Cardiac muscle cell (in vitro differentiated cells and primary cell): ENCODE data around the gene GORASP2. TPM values are rescaled to one million over a fixed set of nuclear protein-coding genes. Genes with fewer than 3 reads are reported as not detected.

Source experiments
- DNase-seq, 2 donors: peaks; one replicate each; pipeline versions ENCODE4 v3.0.0 to v3.0.0-alpha.2; 2010 to 2017; ENCODE audit warnings: low read depth in 1 of 2, low spot score in 1 of 2
- H3K27ac ChIP-seq: fragments of 200-600 bp; sonication (generic); 2 replicates; pipeline ENCODE4 v1.5.1; 2016
- H3K27me3 ChIP-seq: fragments of 200-600 bp; sonication (generic); 2 replicates; pipeline ENCODE4 v1.6.0; 2016; ENCODE audit warnings: control low read depth
- H3K36me3 ChIP-seq: fragments of 200-600 bp; sonication (generic); 2 replicates; pipeline ENCODE4 v1.5.1; 2016; ENCODE audit warnings: control low read depth
- H3K4me1 ChIP-seq: fragments of 200-600 bp; sonication (generic); 2 replicates; pipeline ENCODE4 v1.8.1; 2017; ENCODE audit warnings: low read depth, mild to moderate bottlenecking, mixed run types
- H3K4me3 ChIP-seq: fragments of 200-600 bp; sonication (generic); 2 replicates; pipeline ENCODE4 v1.5.1; 2016; ENCODE audit warnings: mild to moderate bottlenecking
- H3K9me3 ChIP-seq: fragments of 200-600 bp; sonication (generic); 2 replicates; pipeline ENCODE4 v1.5.1; 2017; ENCODE audit warnings: low read depth, mild to moderate bottlenecking, control low read depth
- CTCF ChIP-seq: IDR thresholded peaks from 2 replicates; pipeline ENCODE4 v1.5.1; 2012; ENCODE audit warnings: low read depth, mild to moderate bottlenecking, low read length
- polyA plus RNA-seq: library from polyadenylated mRNA; unstranded; fragments of >200 nt; fragmentation: Nextera tagmentation; extraction: Ambion mirVana; gene quantifications from 2 replicates; pipeline ENCODE4 v1.2.1, GENCODE V29; 2016
- total RNA-seq: library from RNA; depleted of rRNA; stranded (reverse); fragments of >200 nt; gene quantifications from 2 replicates; pipeline ENCODE4 v1.2.3, GENCODE V29; 2016

GORASP2 gene
- total and polyA plus RNA-seq, 2 experiments from 2014 or later = 59.4 to 114 TPM

- Histone ChIP-seq H3K9me3 (no peaks in the 10 kb centered on the region), H3K27me3 (no peaks in the 10 kb centered on the region), H3K36me3 (no peaks in the 10 kb centered on the region), H3K4me1 (peaks cover 20% of the 10 kb centered on the region), H3K4me3 (peak overlapping the region; percentile 61), H3K27ac (peak overlapping the region; percentile 97)
- no peak for DNase-seq
- TF ChIP-seq CTCF = no peak
These were observed 1.9 kb downstream of the GORASP2 start for GRCh38 chr2:170930991-170931266.

GRCh38 chr2:170932166-170932565 is 3.1 kb downstream of the GORASP2 start:
- Histone ChIP-seq H3K9me3 (no peaks in the 10 kb centered on the region), H3K4me3 (no peak overlapping the region), H3K36me3 (no peaks in the 10 kb centered on the region), H3K4me1 (peaks cover 20% of the 10 kb centered on the region), H3K27ac (no peak overlapping the region), H3K27me3 (no peaks in the 10 kb centered on the region)
- no peak for DNase-seq
- no peak for TF ChIP-seq CTCF

- H3K27ac ChIP-seq = no peak overlapping the region
- DNase-seq = no peak
- H3K9me3 ChIP-seq = no peaks in the 10 kb centered on the region
- H3K4me1 ChIP-seq = peaks cover 20% of the 10 kb centered on the region
- H3K36me3 ChIP-seq = no peaks in the 10 kb centered on the region
- no peaks in the 10 kb centered on the region for H3K27me3 ChIP-seq
- TF ChIP-seq CTCF = no peak
- H3K4me3 ChIP-seq = no peak overlapping the region
These were observed 3.9 kb downstream of the GORASP2 start for GRCh38 chr2:170932948-170933347.

- H3K9me3 ChIP-seq = no peaks in the 10 kb centered on the region
- DNase-seq = no peak
- no peak for TF ChIP-seq CTCF
These were observed 8.8 kb downstream of the GORASP2 start for GRCh38 chr2:170937709-170938379.

GRCh38 chr2:170940066-170940465 is 11.0 kb downstream of the GORASP2 start:
- no peak overlapping the region for H3K27ac ChIP-seq
- no peaks in the 10 kb centered on the region for H3K27me3 ChIP-seq
- no peak overlapping the region for H3K4me3 ChIP-seq
- H3K36me3 ChIP-seq = no peaks in the 10 kb centered on the region
- DNase-seq = no peak
- no peaks in the 10 kb centered on the region for H3K4me1 ChIP-seq
- no peak for TF ChIP-seq CTCF
- no peaks in the 10 kb centered on the region for H3K9me3 ChIP-seq

More at GRCh38 chr2:170937709-170938379, 8.8 kb downstream of the GORASP2 start:
- Histone ChIP-seq H3K4me3 (no peak overlapping the region), H3K27ac (no peak overlapping the region), H3K27me3 (no peaks in the 10 kb centered on the region), H3K36me3 (no peaks in the 10 kb centered on the region), H3K4me1 (no peaks in the 10 kb centered on the region)
